HepG2 (cell line): ENCODE measurements around the gene ZNF524. TPM values are rescaled to one million over a fixed set of nuclear protein-coding genes. Genes with fewer than 3 reads are reported as not detected.

Source experiments
- AKAP8 ChIP-seq: sonication (generic); formaldehyde crosslinking; IDR thresholded peaks from 2 replicates; pipeline ENCODE4 v1.5.1; 2020; ENCODE audit warnings: mild to moderate bottlenecking, missing genetic modification reagents
- BATF2 ChIP-seq: sonication (generic); formaldehyde crosslinking; IDR thresholded peaks from 2 replicates; pipeline ENCODE4 v1.8.0; 2022; ENCODE audit warnings: mild to moderate bottlenecking, missing genetic modification reagents, moderate library complexity
- ERF ChIP-seq: IDR thresholded peaks from 2 replicates; pipeline ENCODE4 v1.6.1; 2018; ENCODE audit warnings: missing biosample characterization, missing genetic modification reagents
- FOXC1 ChIP-seq: sonication (generic); formaldehyde crosslinking; IDR thresholded peaks from 2 replicates; pipeline ENCODE4 v1.8.0; 2022; ENCODE audit warnings: mild to moderate bottlenecking, missing genetic modification reagents, borderline replicate concordance
- GPBP1L1 ChIP-seq: sonication (generic); formaldehyde crosslinking; IDR thresholded peaks from 2 replicates; pipeline ENCODE4 v1.5.0; 2020; ENCODE audit warnings: mild to moderate bottlenecking, missing genetic modification reagents
- HOXD1 ChIP-seq: sonication (generic); formaldehyde crosslinking; IDR thresholded peaks from 2 replicates; pipeline ENCODE4 v1.5.0; 2020; ENCODE audit warnings: missing genetic modification reagents
- NFIC ChIP-seq: IDR thresholded peaks from 2 replicates; pipeline ENCODE4 v1.6.1; 2012; ENCODE audit warnings: mild to moderate bottlenecking, low read length, inconsistent platforms
- PLRG1 ChIP-seq: fragments of 450-650 bp; conservative IDR thresholded peaks from 2 replicates; pipeline ENCODE4 v1.6.1; 2016
- POLR2G ChIP-seq: fragments of 200-400 bp; formaldehyde crosslinking; IDR thresholded peaks from 2 replicates; pipeline ENCODE4 v1.6.1; 2018; ENCODE audit warnings: mild to moderate bottlenecking, low read depth, low read length, moderate library complexity
- SRF ChIP-seq: IDR thresholded peaks from 2 replicates; pipeline ENCODE4 v1.6.1; 2011; ENCODE audit warnings: mild to moderate bottlenecking, low read depth, low read length, moderate library complexity
- STAT5B ChIP-seq: sonication (generic); formaldehyde crosslinking; IDR thresholded peaks from 2 replicates; pipeline ENCODE4 v1.4.0; 2020; ENCODE audit warnings: missing genetic modification reagents
- WIZ ChIP-seq: sonication (generic); formaldehyde crosslinking; IDR thresholded peaks from 2 replicates; pipeline ENCODE4 v1.5.1; 2020; ENCODE audit warnings: mild to moderate bottlenecking, missing genetic modification reagents
- XRCC5 ChIP-seq: fragments of 200-400 bp; formaldehyde crosslinking; optimal IDR thresholded peaks from 2 replicates; pipeline ENCODE3; 2017; ENCODE audit warnings: mild to moderate bottlenecking, low read length
- ZBTB3 ChIP-seq: sonication (generic); formaldehyde crosslinking; IDR thresholded peaks from 2 replicates; pipeline ENCODE4 v1.4.0; 2020; ENCODE audit warnings: low read depth, mild to moderate bottlenecking, moderate library complexity, missing genetic modification reagents, borderline replicate concordance
- ZGPAT ChIP-seq: IDR thresholded peaks from 2 replicates; pipeline ENCODE4 v1.6.1; 2016; ENCODE audit warnings: mild to moderate bottlenecking
- ZNF121 ChIP-seq: sonication (generic); formaldehyde crosslinking; IDR thresholded peaks from 2 replicates; pipeline ENCODE4 v1.5.0; 2020; ENCODE audit warnings: mild to moderate bottlenecking, missing genetic modification reagents
- ZNF431 ChIP-seq: sonication (generic); formaldehyde crosslinking; IDR thresholded peaks from 2 replicates; pipeline ENCODE4 v1.9.0; 2022; ENCODE audit warnings: missing genetic modification reagents, low read depth, mild to moderate bottlenecking, borderline replicate concordance
- ZNF687 ChIP-seq: sonication (generic); formaldehyde crosslinking; IDR thresholded peaks from 2 replicates; pipeline ENCODE4 v1.5.1; 2020; ENCODE audit warnings: mild to moderate bottlenecking, missing genetic modification reagents, moderate library complexity
- ZNF740 ChIP-seq: sonication (generic); formaldehyde crosslinking; IDR thresholded peaks from 2 replicates; pipeline ENCODE4 v1.4.0; 2020; ENCODE audit warnings: missing genetic modification reagents
- ZNF772 ChIP-seq: sonication (generic); formaldehyde crosslinking; IDR thresholded peaks from 2 replicates; pipeline ENCODE4 v1.5.0; 2020; ENCODE audit warnings: mild to moderate bottlenecking, missing genetic modification reagents
- ZZZ3 ChIP-seq: sonication (generic); formaldehyde crosslinking; IDR thresholded peaks from 2 replicates; pipeline ENCODE4 v1.4.0; 2020; ENCODE audit warnings: missing genetic modification reagents, mild to moderate bottlenecking, borderline replicate concordance
- polyA plus RNA-seq, 8 experiments: library from polyadenylated mRNA; depleted of rRNA in 3 of 8; stranded (reverse) in 7 of 8; unstranded in 1 of 8; fragments of >200 nt; fragmentation: Illumina TruSeq in 4 of 8; extraction: Trizol in 4 of 8; gene quantifications; 2 replicates each; pipeline versions ENCODE4 v1.2.1 to v1.2.3, GENCODE V29; 2011 to 2016; ENCODE audit warnings: low read depth in 4 of 8, missing spikeins in 1 of 8, mixed read lengths in 1 of 8; ENCODE audit not compliant: insufficient read depth in 1 of 8
- total RNA-seq, 5 experiments: library from RNA; depleted of rRNA; stranded (reverse); fragments of >200 nt; fragmentation: Illumina TruSeq; extraction: Trizol; gene quantifications; 2 replicates each; pipeline ENCODE4 v1.2.3, GENCODE V29; 2016; ENCODE audit warnings: low read depth in 1 of 5

ZNF524 gene
- total and polyA plus RNA-seq, 2 of the 13 experiments (the other 11 are each of a cell fraction or from before 2014, with no cell fraction given): 3.2 to 4.6 TPM

- TF ChIP-seq NFIC: no peak
- no peak for TF ChIP-seq FOXC1 (CRISPR knock-in tag)
- TF ChIP-seq ZBTB3: peak; percentile 53; the same call in 1 of the 2 replicates
- TF ChIP-seq ZNF772 (CRISPR knock-in tag): peak; percentile 50; the same call in 1 of the 2 replicates
- TF ChIP-seq ERF (CRISPR knock-in tag): peak; percentile 25; the same call in 1 of the 2 replicates
- peak; percentile 54; the same call in 1 of the 2 replicates for TF ChIP-seq POLR2G
- TF ChIP-seq XRCC5: peak; percentile 23
- TF ChIP-seq ZGPAT (CRISPR knock-in tag): peak; percentile 45; the same call in 1 of the 2 replicates
- peak; percentile 85 for TF ChIP-seq ZNF431 (CRISPR knock-in tag)
- TF ChIP-seq ZNF121: peak; percentile 37; the same call in 1 of the 2 replicates
- TF ChIP-seq BATF2: 0 out of 2 replicates have a peak, but pooled peaks have one; percentile 16
- TF ChIP-seq GPBP1L1 (CRISPR knock-in tag): no peak
- no peak for TF ChIP-seq PLRG1
- TF ChIP-seq ZNF687 (CRISPR knock-in tag): peak; percentile 80
- peak; percentile 68; the same call in 1 of the 2 replicates for TF ChIP-seq HOXD1 (CRISPR knock-in tag)
- 0 out of 2 replicates have a peak, but pooled peaks have one; percentile 55 for TF ChIP-seq ZNF740 (CRISPR knock-in tag)
- no peak for TF ChIP-seq WIZ (CRISPR knock-in tag)
- TF ChIP-seq ZZZ3 (CRISPR knock-in tag): 0 out of 2 replicates have a peak, but pooled peaks have one; percentile 25
- TF ChIP-seq SRF: no peak
- 0 out of 2 replicates have a peak, but pooled peaks have one; percentile 10 for TF ChIP-seq STAT5B
- TF ChIP-seq AKAP8 (CRISPR knock-in tag): peak; percentile 99
Measured at GRCh38 chr19:55640577-55641425, 40.7 kb downstream of the ZNF524 start, which contains the start of gene ZNF580 (continued).
